CD1c-positive myeloid dendritic cell (primary cell): ENCODE results near the gene RCL1.
"Not testable (repeated sequence)": the region's sequence is repeated elsewhere in the genome, so short reads cannot be mapped to it uniquely, and the experiment has no call there.

ENCODE experiments used
- DNase-seq: peaks from one replicate; pipeline ENCODE4 v3.0.0-alpha.2; 2016; ENCODE audit errors: extremely low spot score

The RCL1 gene

GRCh38 chr9:4781408-4781807, 11.3 kb upstream of the RCL1 start:
- DNase-seq = no peak

- not testable (repeated sequence) for DNase-seq
These were observed 9.6 kb upstream of the RCL1 start for GRCh38 chr9:4783191-4783590.

GRCh38 chr9:4784403-4784802, 8.3 kb upstream of the RCL1 start:
- no peak for DNase-seq

GRCh38 chr9:4786599-4786998, 6.1 kb upstream of the RCL1 start:
- no peak for DNase-seq

- DNase-seq = no peak
These were observed 4.9 kb upstream of the RCL1 start for GRCh38 chr9:4787876-4788275.

GRCh38 chr9:4788703-4789102, 4.0 kb upstream of the RCL1 start:
- DNase-seq = no peak

GRCh38 chr9:4792054-4792571, 631 bp upstream of the RCL1 start:
- no peak for DNase-seq

GRCh38 chr9:4793459-4794395, 983 bp downstream of the RCL1 start:
- DNase-seq = no peak

- no peak for DNase-seq
These were observed 1.9 kb downstream of the RCL1 start for GRCh38 chr9:4794691-4795090.

- not testable (repeated sequence) for DNase-seq
These were observed 2.4 kb downstream of the RCL1 start for GRCh38 chr9:4795108-4795507.

GRCh38 chr9:4796530-4796929, 3.8 kb downstream of the RCL1 start:
- no peak for DNase-seq

GRCh38 chr9:4796988-4797853, 4.5 kb downstream of the RCL1 start:
- DNase-seq = peak; percentile 47

GRCh38 chr9:4797854-4798150, 5.1 kb downstream of the RCL1 start:
- peak; percentile 14 for DNase-seq

- no peak for DNase-seq
These were observed 5.7 kb downstream of the RCL1 start for GRCh38 chr9:4798281-4799032.

- DNase-seq = no peak
These were observed 6.3 kb downstream of the RCL1 start for GRCh38 chr9:4799033-4799430.

- DNase-seq = no peak
These were observed 7.0 kb downstream of the RCL1 start for GRCh38 chr9:4799775-4800174.

GRCh38 chr9:4801156-4801555, 8.4 kb downstream of the RCL1 start:
- DNase-seq = no peak

- DNase-seq = no peak
These were observed 11.2 kb downstream of the RCL1 start for GRCh38 chr9:4803670-4804530.

GRCh38 chr9:4804531-4805016, 11.8 kb downstream of the RCL1 start:
- no peak for DNase-seq

- peak; percentile 20 for DNase-seq
These were observed 12.6 kb downstream of the RCL1 start for GRCh38 chr9:4805191-4805918.
